HepG2 (cell line): Measurements from ENCODE around the gene TMEM19. TPM values are rescaled to one million over a fixed set of nuclear protein-coding genes. Genes with fewer than 3 reads are reported as not detected.
A peak's percentile ranks its signal among the peaks of the same experiment; 100 is the strongest.

Experiments used
- ATAC-seq: fragments of 200-7000 bp; cut with Tn5 transposase; 3 replicates; pipeline ENCODE4 v1.9.1; 2020; ENCODE audit warnings: mild to moderate bottlenecking, moderate library complexity
- BruUV-seq: library from RNA; stranded (reverse); fragments of 400-500 nt; replicated peaks from 2 replicates; lab custom pipeline; 2021; lab: Mats Ljungman, UMichigan
- CTCF ChIA-PET: fragments of 300-600 bp; formaldehyde crosslinking; extraction: SDS; loops from one replicate; lab custom pipeline; 2021; ENCODE audit warnings: low total read pairs, inconsistent platforms, low intra/inter-chr PET ratio; lab: Yijun Ruan, JAX
- POLR2A ChIA-PET: fragments of 350-600 bp; sonication (Branson Sonifier 250); formaldehyde crosslinking; loops from one replicate; lab custom pipeline; 2020; ENCODE audit warnings: antibody characterized with exemption, inconsistent platforms; lab: Yijun Ruan, JAX
- DNase-seq: peaks from one replicate; pipeline ENCODE4 v3.0.0-alpha.2; 2015; ENCODE audit warnings: low spot score
- FAIRE-seq: peaks from 3 replicates; lab custom pipeline; 2011; peaks lifted over from hg19 to GRCh38; lab: Jason Lieb, UNC
- H2AFZ ChIP-seq: one replicate; pipeline ENCODE4 v1.6.1; 2011; ENCODE audit warnings: low read length, inconsistent platforms
- H3K27ac ChIP-seq: fragments of 300-600 bp; 3 replicates; pipeline ENCODE4 v1.8.0; 2011; ENCODE audit warnings: mixed run types, mild to moderate bottlenecking, mixed read lengths, low read length, inconsistent platforms; ENCODE audit not compliant: insufficient read depth; ENCODE audit errors: extremely low read length
- H3K27me3 ChIP-seq, 2 experiments: fragments of 200-600 bp in 1 of 2; 2 replicates in 1 of 2; 3 replicates in 1 of 2; pipeline versions ENCODE4 v1.6.0 to v1.8.0; 2011; ENCODE audit warnings: low read length in 2 of 2, mild to moderate bottlenecking in 2 of 2, moderate library complexity in 2 of 2, inconsistent platforms in 1 of 2; ENCODE audit not compliant: insufficient read depth in 2 of 2, control insufficient read depth in 1 of 2
- H3K36me3 ChIP-seq, 2 experiments: fragments of 200-600 bp in 1 of 2; replicated peaks in 1 of 2; 2 replicates in 1 of 2; 3 replicates in 1 of 2; pipeline versions ENCODE4 v1.5.1 to v1.8.0; 2011; ENCODE audit warnings: low read length in 2 of 2, inconsistent platforms in 1 of 2; ENCODE audit not compliant: insufficient read depth in 2 of 2, control insufficient read depth in 1 of 2
- H3K4me1 ChIP-seq: 2 replicates; pipeline ENCODE4 v1.5.1; 2012; ENCODE audit warnings: low read length, inconsistent platforms; ENCODE audit not compliant: insufficient read depth
- H3K4me2 ChIP-seq: 2 replicates; pipeline ENCODE4 v1.6.0; 2011; ENCODE audit warnings: low read depth, low read length, inconsistent platforms
- H3K4me3 ChIP-seq, 3 experiments: fragments of 200-600 bp in 1 of 3; sonication (generic), shearing (Covaris generic) in 1 of 3; replicated peaks in 1 of 3; 2 replicates each; pipeline ENCODE4 v1.5.1; 2011 to 2016; ENCODE audit warnings: low read length in 3 of 3, inconsistent platforms in 2 of 3, low read depth in 2 of 3, mild to moderate bottlenecking in 2 of 3, control low read depth in 1 of 3, mixed read lengths in 1 of 3; ENCODE audit not compliant: insufficient read depth in 1 of 3
- H3K79me2 ChIP-seq: one replicate; pipeline ENCODE4 v1.6.1; 2011; ENCODE audit warnings: low read length, inconsistent platforms; ENCODE audit not compliant: insufficient read depth
- H3K9ac ChIP-seq: 2 replicates; pipeline ENCODE4 v1.6.0; 2011; ENCODE audit warnings: mild to moderate bottlenecking, low read depth, low read length, inconsistent platforms; ENCODE audit not compliant: insufficient read depth
- H3K9me3 ChIP-seq: 2 replicates; pipeline ENCODE4 v1.5.1; 2012; ENCODE audit warnings: mild to moderate bottlenecking, low read length
- H4K20me1 ChIP-seq: 2 replicates; pipeline ENCODE4 v1.6.0; 2011; ENCODE audit warnings: inconsistent platforms, mild to moderate bottlenecking, low read length, moderate library complexity; ENCODE audit not compliant: insufficient read depth
- HDAC2 ChIP-seq: sonication (generic); formaldehyde crosslinking; IDR thresholded peaks from 2 replicates; pipeline ENCODE4 v1.4.0; 2020; ENCODE audit warnings: missing genetic modification reagents
- HIC2 ChIP-seq: sonication (generic); formaldehyde crosslinking; IDR thresholded peaks from 2 replicates; pipeline ENCODE4 v1.9.0; 2022; ENCODE audit warnings: low read depth, missing genetic modification reagents
- HNF4G ChIP-seq, 2 experiments: sonication (generic) in 1 of 2; formaldehyde crosslinking in 1 of 2; IDR thresholded peaks; 2 replicates each; pipeline versions ENCODE4 v1.4.0 to v1.6.1; 2011 to 2020; ENCODE audit warnings: borderline replicate concordance in 2 of 2, low read depth in 2 of 2, mild to moderate bottlenecking in 2 of 2, low read length in 1 of 2, missing genetic modification reagents in 1 of 2, moderate library complexity in 1 of 2
- HOXA9 ChIP-seq: sonication (generic); formaldehyde crosslinking; IDR thresholded peaks from 2 replicates; pipeline ENCODE4 v1.8.1; 2022; ENCODE audit warnings: missing genetic modification reagents, mild to moderate bottlenecking, moderate library complexity, borderline replicate concordance
- ISX ChIP-seq: sonication (generic); formaldehyde crosslinking; conservative IDR thresholded peaks from 2 replicates; pipeline ENCODE4 v1.5.0; 2020; ENCODE audit warnings: missing genetic modification reagents
- KLF12 ChIP-seq: sonication (generic); formaldehyde crosslinking; IDR thresholded peaks from 2 replicates; pipeline ENCODE4 v1.4.0; 2020; ENCODE audit warnings: missing genetic modification reagents, borderline replicate concordance
- KMT2A ChIP-seq: sonication (generic); formaldehyde crosslinking; IDR thresholded peaks from 2 replicates; pipeline ENCODE4 v1.4.0; 2020; ENCODE audit warnings: missing genetic modification reagents
- MAF1 ChIP-seq: sonication (generic); formaldehyde crosslinking; IDR thresholded peaks from 2 replicates; pipeline ENCODE4 v1.5.0; 2020; ENCODE audit warnings: missing genetic modification reagents, borderline replicate concordance
- NFAT5 ChIP-seq: sonication (generic); formaldehyde crosslinking; IDR thresholded peaks from 2 replicates; pipeline ENCODE4 v1.4.0; 2020; ENCODE audit warnings: missing genetic modification reagents
- TARDBP ChIP-seq: sonication (generic); formaldehyde crosslinking; IDR thresholded peaks from 2 replicates; pipeline ENCODE4 v1.8.0; 2022; ENCODE audit warnings: mild to moderate bottlenecking, missing genetic modification reagents
- TIGD3 ChIP-seq: sonication (generic); formaldehyde crosslinking; IDR thresholded peaks from 2 replicates; pipeline ENCODE4 v1.5.1; 2020; ENCODE audit warnings: mild to moderate bottlenecking, missing genetic modification reagents, borderline replicate concordance
- YEATS4 ChIP-seq: sonication (generic); formaldehyde crosslinking; IDR thresholded peaks from 2 replicates; pipeline ENCODE4 v1.4.0; 2020; ENCODE audit warnings: missing genetic modification reagents, borderline replicate concordance
- ZFP90 ChIP-seq: sonication (generic); formaldehyde crosslinking; IDR thresholded peaks from 2 replicates; pipeline ENCODE4 v1.8.0; 2022; ENCODE audit warnings: missing genetic modification reagents, mild to moderate bottlenecking, inconsistent platforms, borderline replicate concordance
- ZNF619 ChIP-seq: sonication (generic); formaldehyde crosslinking; IDR thresholded peaks from 2 replicates; pipeline ENCODE4 v1.4.0; 2020; ENCODE audit warnings: mild to moderate bottlenecking, missing genetic modification reagents
- ZNF766 ChIP-seq: sonication (generic); formaldehyde crosslinking; IDR thresholded peaks from 2 replicates; pipeline ENCODE4 v1.5.0; 2020; ENCODE audit warnings: missing genetic modification reagents, borderline replicate concordance
- WGBS: methylation state at CpG from one replicate; pipeline ENCODE4 v1.1.6; 2017; ENCODE audit warnings: low lambda C conversion rate; 5-methylcytosine and 5-hydroxymethylcytosine counted together
- in situ Hi-C: cut with HindIII; loops from 2 replicates; pipeline ENCODE4 v1.10.0; 2017; ENCODE audit warnings: low pct_unique_long_range_greater_than_20kb; ENCODE audit not compliant: extremely low pct_ligation_motif_present
- intact Hi-C: fragments of 100-400 bp; cut with micrococcal nuclease; formaldehyde crosslinking; loops from one replicate; pipeline ENCODE4 v1.10.0; 2022; ENCODE audit not compliant: unreplicated experiment
- polyA plus RNA-seq, 8 experiments: library from polyadenylated mRNA; depleted of rRNA in 3 of 8; stranded (reverse) in 7 of 8; unstranded in 1 of 8; fragments of >200 nt; fragmentation: Illumina TruSeq in 4 of 8; extraction: Trizol in 4 of 8; gene quantifications; 2 replicates each; pipeline versions ENCODE4 v1.2.1 to v1.2.3, GENCODE V29; 2011 to 2016; ENCODE audit warnings: low read depth in 4 of 8, missing spikeins in 1 of 8, mixed read lengths in 1 of 8; ENCODE audit not compliant: insufficient read depth in 1 of 8
- total RNA-seq, 5 experiments: library from RNA; depleted of rRNA; stranded (reverse); fragments of >200 nt; fragmentation: Illumina TruSeq; extraction: Trizol; gene quantifications; 2 replicates each; pipeline ENCODE4 v1.2.3, GENCODE V29; 2016; ENCODE audit warnings: low read depth in 1 of 5

TMEM19 gene
- total and polyA plus RNA-seq, 2 of the 13 experiments (the other 11 are each of a cell fraction or from before 2014, with no cell fraction given) = 16.9 to 22.5 TPM

- ATAC-seq (no peak), DNase-seq (no peak), FAIRE-seq (no peak)
- no peaks in the 10 kb centered on the region for H4K20me1 ChIP-seq
- 39% methylated on average over 3 of the region's 3 CpGs for WGBS
- peaks cover 17% of the 10 kb centered on the region for H3K4me1 ChIP-seq
- H3K9me3 ChIP-seq = no peaks in the 10 kb centered on the region
- ChIA-PET CTCF (interaction anchor here (1.5 kb wide), 1 partner anchor 15 kb away, joined by 7 read pairs; no protein-coding TSS in a partner anchor), POLR2A (interaction anchor here (0.6 to 2.2 kb wide), 15 partner anchors 8 to 293 kb away, joined by 3 to 19 read pairs (median 4); partner anchors contain the start of genes RAB21, THAP2 and TMEM19)
- H3K27ac ChIP-seq = peak overlapping the region; percentile 62
- TSS peak; percentile 84 for BruUV-seq
- H3K4me3 ChIP-seq = peak overlapping the region; percentile 49 to 72 (median 62)
- no peaks in the 10 kb centered on the region for H3K27me3 ChIP-seq
- no peaks in the 10 kb centered on the region for H3K79me2 ChIP-seq
- H3K4me2 ChIP-seq = peak overlapping the region; percentile 97
- intact Hi-C loops (no loop called here), in situ Hi-C loops (loop anchor here (25.0 kb wide), 1 partner anchor 595 kb away; no protein-coding TSS in a partner anchor)
- H3K9ac ChIP-seq = peak overlapping the region; percentile 56
- no peaks in the 10 kb centered on the region for H3K36me3 ChIP-seq
- H2AFZ ChIP-seq = peak overlapping the region; percentile 96
- TF ChIP-seq KLF12 (CRISPR knock-in tag) (peak; percentile 44; the same call in 1 of the 2 replicates), MAF1 (CRISPR knock-in tag) (0 out of 2 replicates have a peak, but pooled peaks have one; percentile 25), HIC2 (CRISPR knock-in tag) (no peak), KMT2A (CRISPR knock-in tag) (0 out of 2 replicates have a peak, but pooled peaks have one; percentile 7), HDAC2 (peak; percentile 1; the same call in 1 of the 2 replicates), TIGD3 (CRISPR knock-in tag) (0 out of 2 replicates have a peak, but pooled peaks have one; percentile 1), ZNF766 (CRISPR knock-in tag) (0 out of 2 replicates have a peak, but pooled peaks have one; percentile 29), ZFP90 (CRISPR knock-in tag) (0 out of 2 replicates have a peak, but pooled peaks have one; percentile 5), TARDBP (CRISPR knock-in tag) (0 out of 2 replicates have a peak, but pooled peaks have one; percentile 1), NFAT5 (no peak), ZNF619 (CRISPR knock-in tag) (no peak), HOXA9 (CRISPR knock-in tag) (no peak), YEATS4 (CRISPR knock-in tag) (peak; percentile 38; the same call in 1 of the 2 replicates), ISX (CRISPR knock-in tag) (0 out of 2 replicates have a peak, but pooled peaks have one; percentile 48), HNF4G (IDR thresholded peaks at IDR 0.05; ENCODE audit: borderline replicate concordance, low read depth, low read length) (peak; percentile 4; the same call in 1 of the 2 replicates), HNF4G (CRISPR knock-in tag; IDR thresholded peaks at IDR 0.05; ENCODE audit: borderline replicate concordance, low read depth) (no peak)
Measured at GRCh38 chr12:71732357-71732712, 46.5 kb downstream of the TMEM19 start.
